Stimulated activated CD4-positive, alpha-beta T cell treated with anti-CD3 and anti-CD28 coated beads, Interleukin-12 subunit alpha, Interleukin-12 subunit beta, amount 100 ng/mL, for 48 hours (primary cell): ENCODE data around the gene ARFRP1.

Source experiments
- DNase-seq, 3 donors: peaks; one replicate each; pipeline ENCODE4 v3.0.0-alpha.2; 2020; ENCODE audit warnings: low read depth in 2 of 3, low spot score in 1 of 3

ARFRP1 gene

GRCh38 chr20:63744158-63744557, 36.4 kb upstream of the ARFRP1 start:
- DNase-seq = no peak

- DNase-seq = no peak
These were observed 35.6 kb upstream of the ARFRP1 start for GRCh38 chr20:63743210-63743970.

GRCh38 chr20:63742381-63743024, 34.7 kb upstream of the ARFRP1 start:
- DNase-seq = no peak

- DNase-seq = no peak
These were observed 34.1 kb upstream of the ARFRP1 start for GRCh38 chr20:63741676-63742380.

GRCh38 chr20:63741354-63741675, 33.5 kb upstream of the ARFRP1 start:
- no peak for DNase-seq

GRCh38 chr20:63740627-63741353, 33.0 kb upstream of the ARFRP1 start:
- DNase-seq = no peak

GRCh38 chr20:63740070-63740626, 32.4 kb upstream of the ARFRP1 start:
- DNase-seq = peak in 1 of 3 donors; percentile 26

- DNase-seq = peak in 1 of 3 donors; percentile 64
These were observed 31.6 kb upstream of the ARFRP1 start, which contains the start of gene SLC2A4RG for GRCh38 chr20:63739130-63740069. TSS of gene SLC2A4RG (plus strand) at chr20:63739776. CDS start at chr20:63739913, 137 bp downstream.

GRCh38 chr20:63738687-63739129, 30.9 kb upstream of the ARFRP1 start:
- peak in 1 of 3 donors; percentile 22 for DNase-seq

- no peak for DNase-seq
These were observed 30.3 kb upstream of the ARFRP1 start for GRCh38 chr20:63737945-63738686.

GRCh38 chr20:63737695-63737944, 29.8 kb upstream of the ARFRP1 start:
- DNase-seq = no peak

- peak in 1 of 3 donors; percentile 28 for DNase-seq
These were observed 29.3 kb upstream of the ARFRP1 start for GRCh38 chr20:63736893-63737694.

GRCh38 chr20:63735859-63736718, 28.3 kb upstream of the ARFRP1 start, which contains the start of gene LIME1:
TSS of gene LIME1 (plus strand) at chr20:63736664. CDS start at chr20:63737550, 886 bp downstream.
- DNase-seq = peak in 1 of 3 donors; percentile 27

GRCh38 chr20:63734946-63735858, 27.4 kb upstream of the ARFRP1 start:
- no peak for DNase-seq

GRCh38 chr20:63734111-63734945, 26.6 kb upstream of the ARFRP1 start:
- DNase-seq = no peak
